H9 (cell line): ENCODE data around the gene WNT5B. TPM values are rescaled to one million over a fixed set of nuclear protein-coding genes. Genes with fewer than 3 reads are reported as not detected.

Experiments used
- DNase-seq: peaks from one replicate; pipeline ENCODE4 v3.0.0-alpha.2; 2017
- H2AFZ ChIP-seq: one replicate; pipeline ENCODE4 v1.6.1; 2013; ENCODE audit warnings: mild to moderate bottlenecking, low read length, control low read depth, moderate library complexity
- H2AK5ac ChIP-seq: 2 replicates; pipeline ENCODE4 v1.6.1; 2013; ENCODE audit warnings: low read length, control low read depth, mixed read lengths; ENCODE audit not compliant: insufficient read length
- H2BK120ac ChIP-seq: one replicate; pipeline ENCODE4 v1.6.1; 2013; ENCODE audit warnings: low read depth, mild to moderate bottlenecking, low read length, control low read depth, inconsistent platforms; ENCODE audit not compliant: poor library complexity, severe bottlenecking
- H2BK12ac ChIP-seq: 2 replicates; pipeline ENCODE4 v1.6.1; 2013; ENCODE audit warnings: low read length, control low read depth, mixed read lengths, low read depth; ENCODE audit not compliant: insufficient read length
- H2BK15ac ChIP-seq: 2 replicates; pipeline ENCODE4 v1.6.1; 2013; ENCODE audit warnings: low read depth, low read length, control low read depth
- H2BK20ac ChIP-seq: one replicate; pipeline ENCODE4 v1.6.1; 2013; ENCODE audit warnings: low read depth, mild to moderate bottlenecking, low read length, control low read depth, inconsistent platforms; ENCODE audit not compliant: poor library complexity, severe bottlenecking
- H2BK5ac ChIP-seq: 2 replicates; pipeline ENCODE4 v1.6.1; 2013; ENCODE audit warnings: low read length, control low read depth, mixed read lengths; ENCODE audit not compliant: insufficient read length
- H3K14ac ChIP-seq: 2 replicates; pipeline ENCODE4 v1.6.1; 2013; ENCODE audit warnings: low read length, control low read depth; ENCODE audit not compliant: insufficient read depth
- H3K18ac ChIP-seq: 2 replicates; pipeline ENCODE4 v1.6.1; 2013; ENCODE audit warnings: low read depth, mild to moderate bottlenecking, mixed read lengths, low read length, control low read depth; ENCODE audit not compliant: insufficient read length
- H3K23ac ChIP-seq: 2 replicates; pipeline ENCODE4 v1.6.1; 2013; ENCODE audit warnings: low read length, control low read depth, mixed read lengths, low read depth; ENCODE audit not compliant: insufficient read length
- H3K23me2 ChIP-seq: 2 replicates; pipeline ENCODE4 v1.6.1; 2013; ENCODE audit warnings: low read depth, mild to moderate bottlenecking, mixed read lengths, low read length, control low read depth; ENCODE audit not compliant: insufficient read length, poor library complexity, severe bottlenecking
- H3K27ac ChIP-seq: 2 replicates; pipeline ENCODE4 v1.5.1; 2013; ENCODE audit warnings: low read length, control low read depth, mixed read lengths, low read depth; ENCODE audit not compliant: insufficient read length
- H3K27me3 ChIP-seq: 2 replicates; pipeline ENCODE4 v1.6.1; 2013; ENCODE audit warnings: low read length, control low read depth, inconsistent platforms; ENCODE audit not compliant: insufficient read depth
- H3K4ac ChIP-seq: 2 replicates; pipeline ENCODE4 v1.6.1; 2013; ENCODE audit warnings: low read depth, mild to moderate bottlenecking, control low read depth, inconsistent platforms, low read length, moderate library complexity
- H3K4me1 ChIP-seq: 2 replicates; pipeline ENCODE4 v1.6.1; 2013; ENCODE audit warnings: low read length, control low read depth, inconsistent platforms; ENCODE audit not compliant: insufficient read depth
- H3K4me2 ChIP-seq: 2 replicates; pipeline ENCODE4 v1.6.1; 2013; ENCODE audit warnings: low read length, control low read depth, mixed read lengths; ENCODE audit not compliant: insufficient read length, insufficient read depth
- H3K56ac ChIP-seq: 2 replicates; pipeline ENCODE4 v1.6.1; 2013; ENCODE audit warnings: low read depth, mild to moderate bottlenecking, mixed read lengths, low read length, control low read depth; ENCODE audit not compliant: insufficient read length
- H3K79me1 ChIP-seq: 2 replicates; pipeline ENCODE4 v1.6.1; 2013; ENCODE audit warnings: low read depth, mild to moderate bottlenecking, moderate library complexity, low read length, control low read depth, inconsistent platforms; ENCODE audit not compliant: insufficient read depth, poor library complexity, severe bottlenecking
- H3K79me2 ChIP-seq: 2 replicates; pipeline ENCODE4 v1.6.1; 2013; ENCODE audit warnings: low read length, control low read depth, inconsistent platforms; ENCODE audit not compliant: insufficient read depth
- H3K9ac ChIP-seq: 2 replicates; pipeline ENCODE4 v1.6.1; 2013; ENCODE audit warnings: low read length, control low read depth, mixed read lengths; ENCODE audit not compliant: insufficient read length; ENCODE audit errors: extremely low read depth
- H3K9me3 ChIP-seq: one replicate; pipeline ENCODE4 v1.6.1; 2013; ENCODE audit warnings: low read depth, low read length, inconsistent platforms; ENCODE audit not compliant: control insufficient read depth
- H3T11ph ChIP-seq: one replicate; pipeline ENCODE4 v1.6.1; 2013; ENCODE audit warnings: mild to moderate bottlenecking, low read length, control low read depth, inconsistent platforms
- H4K20me1 ChIP-seq: one replicate; pipeline ENCODE4 v1.6.1; 2013; ENCODE audit not compliant: control insufficient read depth, insufficient read length, insufficient read depth
- H4K5ac ChIP-seq: 2 replicates; pipeline ENCODE4 v1.6.1; 2013; ENCODE audit warnings: low read depth, mild to moderate bottlenecking, mixed read lengths, low read length, control low read depth; ENCODE audit not compliant: insufficient read length
- H4K8ac ChIP-seq: replicated peaks from 2 replicates; pipeline ENCODE4 v1.6.1; 2013; ENCODE audit warnings: low read length, control low read depth, mixed read lengths, low read depth; ENCODE audit not compliant: insufficient read length
- H4K91ac ChIP-seq: 2 replicates; pipeline ENCODE4 v1.6.1; 2013; ENCODE audit warnings: low read depth, mild to moderate bottlenecking, moderate library complexity, mixed read lengths, low read length, control low read depth; ENCODE audit not compliant: insufficient read length
- H3K27ac Mint-ChIP-seq, 3 experiments: 2 replicates in 2 of 3; 3 replicates in 1 of 3; pipeline ENCODE4 v1.8.0; 2020 to 2021; ENCODE audit warnings: mixed read lengths in 3 of 3, mild to moderate bottlenecking in 1 of 3, moderate library complexity in 1 of 3
- H3K27me3 Mint-ChIP-seq: 2 replicates; pipeline ENCODE4 v1.8.0; 2021; ENCODE audit warnings: low read depth, mild to moderate bottlenecking, moderate library complexity, mixed read lengths
- H3K36me3 Mint-ChIP-seq, 3 experiments: 2 replicates in 2 of 3; 3 replicates in 1 of 3; pipeline ENCODE4 v1.8.0; 2020 to 2021; ENCODE audit warnings: low read depth in 3 of 3, mixed read lengths in 3 of 3; ENCODE audit not compliant: insufficient read depth in 1 of 3
- H3K4me1 Mint-ChIP-seq, 2 experiments: 2 replicates each; pipeline ENCODE4 v1.8.0; 2020; ENCODE audit warnings: mixed read lengths in 2 of 2
- H3K4me3 Mint-ChIP-seq, 2 experiments: 2 replicates in 1 of 2; 3 replicates in 1 of 2; pipeline ENCODE4 v1.8.0; 2020 to 2021; ENCODE audit warnings: mild to moderate bottlenecking in 2 of 2, mixed read lengths in 2 of 2, moderate library complexity in 1 of 2
- H3K9me3 Mint-ChIP-seq, 2 experiments: 2 replicates in 1 of 2; 3 replicates in 1 of 2; pipeline ENCODE4 v1.8.0; 2020; ENCODE audit warnings: mild to moderate bottlenecking in 2 of 2, mixed read lengths in 2 of 2, moderate library complexity in 1 of 2
- WGBS: extraction: QIAGEN DNeasy Blood & Tissue Kit; methylation state at CpG from one replicate; pipeline ENCODE4 v1.1.7; 2013; ENCODE audit warnings: missing lambda C conversion rate, low lambda C conversion rate, mixed read lengths; ENCODE audit not compliant: insufficient read length; ENCODE audit errors: extremely low coverage; 5-methylcytosine and 5-hydroxymethylcytosine counted together
- total RNA-seq: library from RNA; stranded (reverse); gene quantifications from 2 replicates; pipeline ENCODE4 v1.2.1, GENCODE V29; 2021
- TF ChIP-seq, protein P1 (sequence below): fragments of 200-600 bp; sonication (generic); conservative IDR thresholded peaks from 3 replicates; pipeline ENCODE4 v1.8.0; 2021; ENCODE audit warnings: antibody characterized with exemption, mild to moderate bottlenecking

WNT5B gene
- total RNA-seq, 1 experiment from 2014 or later = 1.5 TPM

DNA sequence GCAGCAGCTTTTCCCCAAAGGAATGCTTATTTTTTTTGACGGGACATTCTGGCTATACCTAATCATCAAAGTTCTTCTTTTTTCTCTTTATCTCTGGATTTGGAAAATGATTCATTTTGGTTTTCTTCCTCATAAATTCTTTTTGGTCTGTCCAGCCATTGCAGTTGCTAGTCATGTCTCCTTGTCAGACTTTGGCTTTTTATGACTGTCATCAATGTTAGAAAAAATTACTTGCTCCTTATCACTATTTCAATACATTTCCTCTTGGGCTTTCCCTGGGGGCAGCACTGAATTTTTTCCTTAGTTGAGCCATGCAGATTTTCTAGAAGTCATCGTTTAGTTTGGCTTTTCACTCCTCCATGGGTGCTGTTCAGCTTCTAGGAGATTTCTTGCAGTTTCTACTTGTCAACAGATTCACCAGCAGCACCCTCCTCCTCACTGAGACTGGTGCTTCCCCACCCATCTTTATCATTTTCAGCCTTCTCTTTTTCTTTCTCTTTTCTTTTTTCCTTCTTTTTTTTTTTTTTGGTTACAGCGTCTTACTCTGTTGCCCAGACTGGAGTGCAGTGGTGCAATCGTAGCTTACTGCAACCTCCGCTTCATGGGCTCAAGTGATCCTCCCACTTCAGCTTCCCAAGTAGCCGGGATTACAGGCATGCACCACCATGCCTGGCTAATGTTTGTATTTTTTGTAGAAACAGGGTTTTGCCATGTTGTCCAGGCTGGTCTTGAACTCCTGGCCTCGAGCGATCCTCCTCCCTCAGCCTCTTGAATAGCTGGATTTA is 67.0 kb downstream of the WNT5B start:
- Histone ChIP-seq H3K27ac (no peak overlapping the region), H3K9me3 (no peaks in the 10 kb centered on the region), H2AFZ (no peak overlapping the region), H4K20me1 (no peaks in the 10 kb centered on the region), H2BK20ac (no peak overlapping the region), H4K5ac (no peak overlapping the region), H3T11ph (no peak overlapping the region), H3K56ac (no peak overlapping the region), H3K4me1 (no peaks in the 10 kb centered on the region), H3K4me2 (no peak overlapping the region), H2BK12ac (no peak overlapping the region), H2BK5ac (no peak overlapping the region), H3K14ac (no peak overlapping the region), H3K79me2 (peaks cover 44% of the 10 kb centered on the region; the same call in 1 of the 2 replicates), H4K8ac (no peak overlapping the region), H2AK5ac (no peak overlapping the region), H2BK15ac (no peak overlapping the region), H3K23ac (no peak overlapping the region), H3K23me2 (peaks cover 5% of the 10 kb centered on the region), H3K4ac (no peak overlapping the region), H4K91ac (no peak overlapping the region), H3K27me3 (no peaks in the 10 kb centered on the region), H3K9ac (no peak overlapping the region), H2BK120ac (no peak overlapping the region), H3K18ac (no peak overlapping the region), H3K79me1 (peaks cover 7% of the 10 kb centered on the region)
- Mint-ChIP-seq H3K36me3 (peaks cover 4 to 11% (median 6%) of the 10 kb centered on the region in 3 experiments; a peak in 5 of 7 replicates), H3K27me3 (no peaks in the 10 kb centered on the region), H3K4me1 (peaks cover 13 to 17% of the 10 kb centered on the region in 2 experiments), H3K4me3 (no peak overlapping the region), H3K9me3 (no peaks in the 10 kb centered on the region), H3K27ac (no peak overlapping the region)
- no CpG with 5 or more reads among the region's 8 CpGs for whole genome bisulfite sequencing
- no peak for DNase-seq
- TF ChIP-seq, protein P1, sequence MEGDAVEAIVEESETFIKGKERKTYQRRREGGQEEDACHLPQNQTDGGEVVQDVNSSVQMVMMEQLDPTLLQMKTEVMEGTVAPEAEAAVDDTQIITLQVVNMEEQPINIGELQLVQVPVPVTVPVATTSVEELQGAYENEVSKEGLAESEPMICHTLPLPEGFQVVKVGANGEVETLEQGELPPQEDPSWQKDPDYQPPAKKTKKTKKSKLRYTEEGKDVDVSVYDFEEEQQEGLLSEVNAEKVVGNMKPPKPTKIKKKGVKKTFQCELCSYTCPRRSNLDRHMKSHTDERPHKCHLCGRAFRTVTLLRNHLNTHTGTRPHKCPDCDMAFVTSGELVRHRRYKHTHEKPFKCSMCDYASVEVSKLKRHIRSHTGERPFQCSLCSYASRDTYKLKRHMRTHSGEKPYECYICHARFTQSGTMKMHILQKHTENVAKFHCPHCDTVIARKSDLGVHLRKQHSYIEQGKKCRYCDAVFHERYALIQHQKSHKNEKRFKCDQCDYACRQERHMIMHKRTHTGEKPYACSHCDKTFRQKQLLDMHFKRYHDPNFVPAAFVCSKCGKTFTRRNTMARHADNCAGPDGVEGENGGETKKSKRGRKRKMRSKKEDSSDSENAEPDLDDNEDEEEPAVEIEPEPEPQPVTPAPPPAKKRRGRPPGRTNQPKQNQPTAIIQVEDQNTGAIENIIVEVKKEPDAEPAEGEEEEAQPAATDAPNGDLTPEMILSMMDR = no peak
